Parathyroid adenoma (tissue), 2 donors: ENCODE measurements around the gene MORC1.

ENCODE experiments used
- H2AFZ ChIP-seq: fragments of 300-600 bp; sonication (generic); one replicate; pipeline ENCODE4 v1.7.0; 2017; ENCODE audit warnings: antibody characterized with exemption, mild to moderate bottlenecking
- H3K27ac ChIP-seq: fragments of 300-600 bp; sonication (generic); one replicate; pipeline ENCODE4 v1.7.0; 2017
- H3K27me3 ChIP-seq: fragments of 300-600 bp; sonication (generic); one replicate; pipeline ENCODE4 v1.7.0; 2017; ENCODE audit warnings: low read length; ENCODE audit not compliant: control insufficient read depth, insufficient read depth
- H3K36me3 ChIP-seq: fragments of 300-600 bp; sonication (generic); one replicate; pipeline ENCODE4 v1.7.0; 2017; ENCODE audit warnings: low read length; ENCODE audit not compliant: control insufficient read depth, insufficient read depth
- H3K4me1 ChIP-seq: fragments of 300-600 bp; sonication (generic); one replicate; pipeline ENCODE4 v1.7.0; 2017; ENCODE audit warnings: control low read depth
- H3K4me2 ChIP-seq: fragments of 300-600 bp; sonication (generic); one replicate; pipeline ENCODE4 v1.7.0; 2017; ENCODE audit warnings: low read length
- H3K4me3 ChIP-seq: fragments of 300-600 bp; sonication (generic); one replicate; pipeline ENCODE4 v1.7.0; 2017; ENCODE audit warnings: low read depth, low read length
- H3K79me2 ChIP-seq: fragments of 300-600 bp; sonication (generic); one replicate; pipeline ENCODE4 v1.7.0; 2017; ENCODE audit warnings: control low read depth
- H3K9ac ChIP-seq: fragments of 300-600 bp; sonication (generic); one replicate; pipeline ENCODE4 v1.7.0; 2017; ENCODE audit warnings: mild to moderate bottlenecking
- H3K9me3 ChIP-seq: fragments of 300-600 bp; sonication (generic); one replicate; pipeline ENCODE4 v1.7.0; 2017; ENCODE audit warnings: low read length; ENCODE audit not compliant: control insufficient read depth
- TF ChIP-seq, protein P1 (sequence below): fragments of 300-600 bp; sonication (generic); IDR thresholded peaks from one replicate; pipeline ENCODE4 v1.7.0; 2017; ENCODE audit warnings: antibody characterized with exemption, mild to moderate bottlenecking
- donor health status: primary hyperparathyroidism.

MORC1 gene

DNA sequence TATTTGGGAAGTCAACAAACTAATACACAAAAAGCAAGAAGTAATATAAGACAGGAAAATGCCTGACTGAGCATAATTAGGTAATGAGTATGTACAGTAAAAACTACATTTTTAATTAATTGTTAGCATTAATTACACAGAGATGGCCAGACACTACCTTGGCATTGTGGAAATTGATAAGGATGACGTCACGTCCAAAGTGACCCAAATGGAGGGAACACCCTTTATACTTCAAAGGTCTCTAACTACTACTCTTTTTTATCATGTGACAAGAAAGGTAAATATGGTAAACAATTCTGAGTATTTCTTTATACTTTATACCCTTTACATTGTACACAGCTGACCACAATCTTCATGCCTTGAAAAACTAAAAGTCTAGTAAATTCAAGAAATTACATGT, 141.9 kb downstream of the MORC1 start:
- Histone ChIP-seq H3K79me2 (no peaks in the 10 kb centered on the region), H3K27me3 (no peaks in the 10 kb centered on the region), H3K4me3 (no peak overlapping the region), H3K4me1 (no peaks in the 10 kb centered on the region), H3K27ac (no peak overlapping the region), H3K9ac (no peak overlapping the region), H3K36me3 (no peaks in the 10 kb centered on the region), H2AFZ (no peak overlapping the region), H3K4me2 (no peak overlapping the region), H3K9me3 (no peaks in the 10 kb centered on the region)
- TF ChIP-seq, protein P1, sequence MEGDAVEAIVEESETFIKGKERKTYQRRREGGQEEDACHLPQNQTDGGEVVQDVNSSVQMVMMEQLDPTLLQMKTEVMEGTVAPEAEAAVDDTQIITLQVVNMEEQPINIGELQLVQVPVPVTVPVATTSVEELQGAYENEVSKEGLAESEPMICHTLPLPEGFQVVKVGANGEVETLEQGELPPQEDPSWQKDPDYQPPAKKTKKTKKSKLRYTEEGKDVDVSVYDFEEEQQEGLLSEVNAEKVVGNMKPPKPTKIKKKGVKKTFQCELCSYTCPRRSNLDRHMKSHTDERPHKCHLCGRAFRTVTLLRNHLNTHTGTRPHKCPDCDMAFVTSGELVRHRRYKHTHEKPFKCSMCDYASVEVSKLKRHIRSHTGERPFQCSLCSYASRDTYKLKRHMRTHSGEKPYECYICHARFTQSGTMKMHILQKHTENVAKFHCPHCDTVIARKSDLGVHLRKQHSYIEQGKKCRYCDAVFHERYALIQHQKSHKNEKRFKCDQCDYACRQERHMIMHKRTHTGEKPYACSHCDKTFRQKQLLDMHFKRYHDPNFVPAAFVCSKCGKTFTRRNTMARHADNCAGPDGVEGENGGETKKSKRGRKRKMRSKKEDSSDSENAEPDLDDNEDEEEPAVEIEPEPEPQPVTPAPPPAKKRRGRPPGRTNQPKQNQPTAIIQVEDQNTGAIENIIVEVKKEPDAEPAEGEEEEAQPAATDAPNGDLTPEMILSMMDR: no peak

DNA sequence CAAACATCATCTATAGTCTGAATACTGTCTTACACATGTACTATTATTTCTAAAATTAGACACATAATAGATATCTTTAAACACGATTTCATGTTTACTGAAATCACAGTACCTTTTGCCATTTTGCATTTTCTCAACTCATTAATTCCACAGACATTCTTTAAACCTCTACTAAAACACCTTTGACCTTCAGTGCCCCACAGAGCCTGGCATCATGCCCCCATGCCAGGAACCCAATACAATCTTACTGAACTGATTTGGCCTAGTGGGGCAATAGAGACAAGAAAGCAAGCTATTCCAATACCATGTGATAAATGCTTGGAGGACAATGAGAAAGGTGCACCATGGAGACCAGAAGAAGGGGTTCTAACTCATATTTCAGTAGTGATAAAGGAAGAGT, 144.9 kb downstream of the MORC1 start:
- TF ChIP-seq, protein P1: no peak
- H3K4me2 ChIP-seq: no peak overlapping the region
- no peak overlapping the region for H3K27ac ChIP-seq
- no peaks in the 10 kb centered on the region for H3K79me2 ChIP-seq
- no peaks in the 10 kb centered on the region for H3K36me3 ChIP-seq
- H3K4me3 ChIP-seq: no peak overlapping the region
- no peak overlapping the region for H3K9ac ChIP-seq
- no peaks in the 10 kb centered on the region for H3K9me3 ChIP-seq
- H3K4me1 ChIP-seq: no peaks in the 10 kb centered on the region
- no peaks in the 10 kb centered on the region for H3K27me3 ChIP-seq
- H2AFZ ChIP-seq: no peak overlapping the region

- Histone ChIP-seq H3K4me3 (no peak overlapping the region), H3K36me3 (no peaks in the 10 kb centered on the region), H3K79me2 (no peaks in the 10 kb centered on the region), H3K9me3 (no peaks in the 10 kb centered on the region), H3K4me2 (no peak overlapping the region), H3K9ac (no peak overlapping the region), H3K27ac (no peak overlapping the region), H3K27me3 (no peaks in the 10 kb centered on the region), H3K4me1 (no peaks in the 10 kb centered on the region), H2AFZ (no peak overlapping the region)
- TF ChIP-seq, protein P1: no peak
Measured at GRCh38 chr3:108972482-108972881, 145.5 kb downstream of the MORC1 start.

GRCh38 chr3:108970561-108970960, 147.4 kb downstream of the MORC1 start:
- H3K27ac ChIP-seq: no peak overlapping the region
- TF ChIP-seq, protein P1: no peak
- H3K27me3 ChIP-seq: no peaks in the 10 kb centered on the region
- H3K36me3 ChIP-seq: no peaks in the 10 kb centered on the region
- H3K9me3 ChIP-seq: no peaks in the 10 kb centered on the region
- no peaks in the 10 kb centered on the region for H3K79me2 ChIP-seq
- H2AFZ ChIP-seq: no peak overlapping the region
- no peak overlapping the region for H3K4me2 ChIP-seq
- no peak overlapping the region for H3K4me3 ChIP-seq
- no peak overlapping the region for H3K9ac ChIP-seq
- H3K4me1 ChIP-seq: no peaks in the 10 kb centered on the region

DNA sequence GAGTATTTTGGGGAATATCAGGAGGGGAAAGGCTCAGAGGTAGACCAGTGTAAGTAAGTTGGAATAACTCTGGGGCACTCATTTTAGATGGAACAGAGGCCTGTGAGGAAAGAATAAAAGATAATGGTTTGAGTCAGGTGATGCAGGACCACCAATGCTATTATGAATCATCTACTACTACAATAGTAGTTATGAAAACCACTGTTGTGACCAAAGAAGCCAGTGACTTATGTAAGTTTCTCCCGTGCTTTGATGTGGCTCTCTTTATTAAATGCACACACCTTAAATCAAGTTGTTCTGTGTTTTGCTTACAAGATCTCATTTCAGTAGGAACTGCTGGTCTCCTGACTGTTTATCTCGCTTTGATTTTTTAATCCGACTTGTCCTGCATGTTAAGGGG, 151.2 kb downstream of the MORC1 start:
- Histone ChIP-seq H3K4me3 (no peak overlapping the region), H2AFZ (no peak overlapping the region)

More for the DNA sequence above, 151.2 kb downstream of the MORC1 start:
- Histone ChIP-seq H3K36me3 (no peaks in the 10 kb centered on the region), H3K27me3 (no peaks in the 10 kb centered on the region), H3K4me2 (no peak overlapping the region), H3K27ac (no peak overlapping the region), H3K79me2 (no peaks in the 10 kb centered on the region), H3K9ac (no peak overlapping the region), H3K9me3 (no peaks in the 10 kb centered on the region), H3K4me1 (no peaks in the 10 kb centered on the region)
- TF ChIP-seq, protein P1: no peak
